Naive thymus-derived CD4-positive, alpha-beta T cell (primary cell): ENCODE data around the gene KDM7A. TPM values are rescaled to one million over a fixed set of nuclear protein-coding genes. Genes with fewer than 3 reads are reported as not detected.

Experiments used
- ATAC-seq: fragments of 150-1000 bp; cut with Tn5 transposase; 2 replicates; pipeline ENCODE4 v1.10.0; 2021; ENCODE audit warnings: mild to moderate bottlenecking, moderate library complexity
- CTCF ChIA-PET: fragments of 350-600 bp; sonication (Branson Sonifier 250); formaldehyde crosslinking; loops from one replicate; lab custom pipeline; 2021; ENCODE audit warnings: antibody characterized with exemption; lab: Charles Lee
- POLR2A ChIA-PET: fragments of 350-600 bp; sonication (Branson Sonifier 250); formaldehyde crosslinking; loops from one replicate; lab custom pipeline; 2021; ENCODE audit warnings: antibody characterized with exemption, inconsistent platforms; lab: Charles Lee
- DNase-seq, 9 donors: peaks; one replicate each; pipeline versions ENCODE4 v3.0.0 to v3.0.0-alpha.2; 2020 to 2022; ENCODE audit warnings: mixed read lengths in 1 of 9
- H3K27ac ChIP-seq: one replicate; pipeline ENCODE4 v1.7.0; 2013; ENCODE audit warnings: mild to moderate bottlenecking, low read depth, low read length, moderate library complexity
- H3K27me3 ChIP-seq, 2 donors: one replicate each; pipeline ENCODE4 v1.7.0; 2013; ENCODE audit warnings: low read length in 2 of 2, mild to moderate bottlenecking in 2 of 2, moderate library complexity in 2 of 2; ENCODE audit not compliant: control insufficient read depth in 2 of 2, insufficient read depth in 2 of 2
- H3K36me3 ChIP-seq, 3 experiments: 1 replicate in 2 of 3; 2 replicates in 1 of 3; pipeline ENCODE4 v1.7.0; 2013; ENCODE audit warnings: low read length in 3 of 3, mild to moderate bottlenecking in 3 of 3, moderate library complexity in 1 of 3; ENCODE audit not compliant: insufficient read depth in 3 of 3, control insufficient read depth in 2 of 3
- H3K4me1 ChIP-seq, 2 donors: one replicate each; pipeline ENCODE4 v1.7.0; 2013; ENCODE audit warnings: low read length in 2 of 2, mild to moderate bottlenecking in 2 of 2, moderate library complexity in 1 of 2; ENCODE audit not compliant: control insufficient read depth in 2 of 2, insufficient read depth in 2 of 2
- H3K4me3 ChIP-seq: 2 replicates; pipeline ENCODE4 v1.7.0; 2013; ENCODE audit warnings: mild to moderate bottlenecking, low read length
- H3K9me3 ChIP-seq, 3 experiments: 1 replicate in 2 of 3; 2 replicates in 1 of 3; pipeline ENCODE4 v1.7.0; 2013; ENCODE audit warnings: low read length in 3 of 3; ENCODE audit not compliant: control insufficient read depth in 2 of 3
- H3K27ac Mint-ChIP-seq, 9 donors: one replicate each; pipeline ENCODE4 v1.8.0; 2020 to 2022; ENCODE audit warnings: mixed read lengths in 9 of 9, mild to moderate bottlenecking in 8 of 9, moderate library complexity in 5 of 9, inconsistent platforms in 2 of 9
- H3K27me3 Mint-ChIP-seq, 5 donors: one replicate each; pipeline ENCODE4 v1.8.0; 2021 to 2022; ENCODE audit warnings: mixed read lengths in 5 of 5, mild to moderate bottlenecking in 1 of 5
- H3K36me3 Mint-ChIP-seq, 5 donors: one replicate each; pipeline ENCODE4 v1.8.0; 2020 to 2022; ENCODE audit warnings: mixed read lengths in 5 of 5, mild to moderate bottlenecking in 3 of 5, inconsistent platforms in 1 of 5
- H3K4me1 Mint-ChIP-seq, 7 donors: one replicate each; pipeline ENCODE4 v1.8.0; 2020 to 2022; ENCODE audit warnings: mixed read lengths in 7 of 7, mild to moderate bottlenecking in 3 of 7, inconsistent platforms in 1 of 7
- H3K4me3 Mint-ChIP-seq, 10 donors: one replicate each; pipeline ENCODE4 v1.8.0; 2020 to 2022; ENCODE audit warnings: mild to moderate bottlenecking in 10 of 10, mixed read lengths in 10 of 10, moderate library complexity in 6 of 10, inconsistent platforms in 2 of 10
- H3K9me3 Mint-ChIP-seq, 11 donors: one replicate each; pipeline ENCODE4 v1.8.0; 2020 to 2022; ENCODE audit warnings: mixed read lengths in 11 of 11, mild to moderate bottlenecking in 4 of 11, inconsistent platforms in 1 of 11, moderate library complexity in 1 of 11
- intact Hi-C, 2 donors: fragments of 100-400 bp; cut with micrococcal nuclease; formaldehyde crosslinking; loops; one replicate each; pipeline ENCODE4 v1.15.1; 2023
- polyA plus RNA-seq, 2 donors: library from polyadenylated mRNA; unstranded; fragments of 300-500 nt; fragmentation: Illumina TruSeq; gene quantifications; one replicate each; pipeline ENCODE4 v1.2.3, GENCODE V29; 2021
- total RNA-seq, 6 experiments: library from RNA in 5 of 6; stranded (reverse) in 5 of 6; gene quantifications; 1 replicate in 5 of 6; 2 replicates in 1 of 6; pipeline ENCODE4 v1.2.3 and lab custom pipeline; 2021 to 2026

Gene KDM7A
- total and polyA plus RNA-seq, 7 experiments from 2014 or later, result 5.4 to 62.5 (median 40.5) TPM

DNA sequence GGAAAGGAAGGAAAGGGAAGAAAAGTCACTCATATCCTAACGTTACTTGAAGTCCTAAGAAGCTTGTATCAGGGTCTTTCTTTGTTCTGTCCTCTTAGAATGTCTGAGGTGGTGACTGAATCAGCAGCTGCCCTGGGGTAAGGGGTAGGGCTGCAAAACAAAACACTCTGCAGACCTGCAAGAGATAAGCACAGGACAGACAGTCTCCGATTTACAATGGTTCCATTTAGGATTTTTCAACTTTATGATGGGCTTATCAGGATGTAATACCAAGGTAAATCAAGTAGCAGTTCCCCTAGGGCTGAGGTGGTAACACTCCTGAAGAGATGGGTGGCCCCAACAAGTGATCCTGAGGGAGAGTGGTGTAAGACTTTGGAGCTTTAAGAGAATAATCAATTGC lies 16.5 kb downstream of the KDM7A start:
- Histone ChIP-seq H3K9me3 (no peaks in the 10 kb centered on the region), H3K27me3 (no peaks in the 10 kb centered on the region), H3K4me3 (no peak overlapping the region), H3K27ac (no peak overlapping the region), H3K36me3 (no peaks in the 10 kb centered on the region), H3K4me1 (peaks cover 4 to 38% of the 10 kb centered on the region in 2 donors)
- intact Hi-C loops, result no loop called here
- ChIA-PET CTCF (no interaction called here), POLR2A (interaction anchor here (0.7 kb wide), 1 partner anchor 17 kb away, joined by 4 read pairs; no protein-coding TSS in a partner anchor)
- H3K27me3 Mint-ChIP-seq, result no peaks in the 10 kb centered on the region
- peak overlapping the region in 6 of 10 donors; percentile 5 to 47 (median 34) for H3K4me3 Mint-ChIP-seq
- H3K36me3 Mint-ChIP-seq, result peaks cover 0 to 21% (median 15%) of the 10 kb centered on the region in 5 donors
- H3K27ac Mint-ChIP-seq, result peak overlapping the region in 4 of 9 donors; percentile 10 to 45 (median 24)
- ATAC-seq (no peak), DNase-seq (no peak)
- H3K9me3 Mint-ChIP-seq, result no peaks in the 10 kb centered on the region
- H3K4me1 Mint-ChIP-seq, result peaks cover 46 to 89% (median 76%) of the 10 kb centered on the region in 7 donors

DNA sequence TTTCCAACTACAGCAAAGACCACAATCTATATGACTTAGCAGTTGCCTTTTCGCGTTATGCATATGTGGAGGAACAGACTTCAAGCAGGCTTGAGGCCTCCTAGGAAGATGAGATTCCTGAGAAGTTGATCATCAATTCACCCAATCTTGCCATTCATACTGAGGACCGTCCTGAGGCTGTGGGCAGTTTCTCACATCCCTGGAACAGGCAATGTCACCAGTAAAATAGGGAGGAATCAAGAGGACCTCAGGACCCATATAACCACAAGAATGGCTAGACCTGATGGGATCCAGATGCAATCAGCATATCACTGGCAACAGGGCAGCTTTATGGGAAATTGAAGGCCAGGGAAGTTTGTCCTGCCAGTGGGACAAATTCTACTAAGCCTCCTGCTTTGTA lies 17.3 kb downstream of the KDM7A start:
- ChIA-PET CTCF (no interaction called here), POLR2A (no interaction called here)
- Histone ChIP-seq H3K27me3 (no peaks in the 10 kb centered on the region), H3K36me3 (no peaks in the 10 kb centered on the region), H3K9me3 (no peaks in the 10 kb centered on the region), H3K4me1 (peaks cover under 1 to 31% of the 10 kb centered on the region in 2 donors), H3K27ac (no peak overlapping the region), H3K4me3 (no peak overlapping the region)
- Mint-ChIP-seq H3K36me3 (peaks cover 0 to 21% (median 15%) of the 10 kb centered on the region in 5 donors), H3K4me3 (no peak overlapping the region), H3K27ac (no peak overlapping the region), H3K27me3 (no peaks in the 10 kb centered on the region), H3K9me3 (no peaks in the 10 kb centered on the region), H3K4me1 (peaks cover 44 to 89% (median 75%) of the 10 kb centered on the region in 7 donors)
- ATAC-seq, result no peak
- intact Hi-C loops, result no loop called here
- no peak for DNase-seq

GRCh38 chr7:140156460-140157080 lies 20.2 kb downstream of the KDM7A start:
- H3K9me3 ChIP-seq, result no peaks in the 10 kb centered on the region
- peaks cover 0 to 2% (median 0%) of the 10 kb centered on the region in 11 donors for H3K9me3 Mint-ChIP-seq
- H3K4me3 ChIP-seq, result no peak overlapping the region
- H3K4me1 ChIP-seq, result peaks cover 0 to 31% of the 10 kb centered on the region in 2 donors
- H3K36me3 Mint-ChIP-seq, result peaks cover 0 to 26% (median 18%) of the 10 kb centered on the region in 5 donors
- intact Hi-C loops, result no loop called here
- H3K27me3 Mint-ChIP-seq, result no peaks in the 10 kb centered on the region
- H3K4me1 Mint-ChIP-seq, result peaks cover 43 to 80% (median 66%) of the 10 kb centered on the region in 7 donors
- no peaks in the 10 kb centered on the region for H3K27me3 ChIP-seq
- no peak overlapping the region for H3K27ac ChIP-seq
- H3K4me3 Mint-ChIP-seq, result peak overlapping the region in 7 of 10 donors; percentile 0 to 61 (median 29)
- CTCF ChIA-PET, result no interaction called here
- ATAC-seq (peak; percentile 61), DNase-seq (peak in 1 of 9 donors; percentile 15)
- POLR2A ChIA-PET, result no interaction called here
- peak overlapping the region in 4 of 9 donors; percentile 8 to 47 (median 37) for H3K27ac Mint-ChIP-seq
- no peaks in the 10 kb centered on the region for H3K36me3 ChIP-seq

- Mint-ChIP-seq H3K27me3 (no peaks in the 10 kb centered on the region), H3K27ac (peak overlapping the region in 1 of 9 donors; percentile 43), H3K36me3 (peaks cover 0 to 25% (median 18%) of the 10 kb centered on the region in 5 donors), H3K9me3 (peaks cover 0 to 2% (median 0%) of the 10 kb centered on the region in 11 donors), H3K4me1 (peaks cover 38 to 81% (median 68%) of the 10 kb centered on the region in 7 donors), H3K4me3 (no peak overlapping the region)
- peaks cover 0 to 27% of the 10 kb centered on the region in 2 donors for H3K4me1 ChIP-seq
- H3K36me3 ChIP-seq, result no peaks in the 10 kb centered on the region
- no peak for DNase-seq
- H3K9me3 ChIP-seq, result no peaks in the 10 kb centered on the region
- intact Hi-C loops, result no loop called here
- CTCF ChIA-PET, result no interaction called here
- H3K4me3 ChIP-seq, result no peak overlapping the region
- POLR2A ChIA-PET, result no interaction called here
- no peak overlapping the region for H3K27ac ChIP-seq
- no peak for ATAC-seq
- no peaks in the 10 kb centered on the region for H3K27me3 ChIP-seq
These were observed 21.4 kb downstream of the KDM7A start for GRCh38 chr7:140155428-140155827.

- Histone ChIP-seq H3K27me3 (no peaks in the 10 kb centered on the region), H3K4me1 (peaks cover 3 to 24% of the 10 kb centered on the region in 2 donors), H3K36me3 (no peaks in the 10 kb centered on the region), H3K4me3 (no peak overlapping the region), H3K27ac (no peak overlapping the region), H3K9me3 (no peaks in the 10 kb centered on the region)
- intact Hi-C loops, result no loop called here
- Mint-ChIP-seq H3K4me1 (peaks cover 40 to 86% (median 79%) of the 10 kb centered on the region in 7 donors), H3K27ac (no peak overlapping the region), H3K27me3 (no peaks in the 10 kb centered on the region), H3K4me3 (no peak overlapping the region), H3K9me3 (peaks cover 0 to 2% (median 0%) of the 10 kb centered on the region in 11 donors), H3K36me3 (peaks cover 0 to 27% (median 15%) of the 10 kb centered on the region in 5 donors)
- CTCF ChIA-PET, result no interaction called here
- ATAC-seq (no peak), DNase-seq (no peak)
- POLR2A ChIA-PET, result interaction anchor here (0.7 kb wide), 2 partner anchors 16 to 148 kb away, joined by 3 to 4 read pairs; no protein-coding TSS in a partner anchor
These were observed 23.1 kb downstream of the KDM7A start for GRCh38 chr7:140153666-140154161.

DNA sequence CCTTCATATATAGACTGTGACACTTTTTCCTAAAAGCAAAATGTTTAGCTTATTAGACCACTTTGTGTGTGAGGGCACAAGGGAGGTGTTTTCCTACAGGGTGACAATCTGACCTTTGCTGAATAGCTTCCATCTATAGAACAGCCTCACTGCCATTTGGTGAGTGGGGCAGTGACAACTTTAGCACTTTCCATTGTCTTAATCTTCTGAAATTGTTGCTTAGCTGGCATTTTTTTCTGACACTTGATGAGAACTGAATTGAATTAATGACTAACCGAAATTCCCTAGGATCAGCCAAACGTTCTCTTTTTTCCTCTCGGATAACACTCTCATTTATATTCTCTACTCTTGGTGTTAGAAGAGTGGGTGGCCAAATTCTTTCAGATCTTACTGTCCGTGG lies 30.2 kb downstream of the KDM7A start:
- intact Hi-C loops, result no loop called here
- H3K4me1 Mint-ChIP-seq, result peaks cover 31 to 93% (median 76%) of the 10 kb centered on the region in 7 donors
- ChIA-PET POLR2A (interaction anchor here (1.3 kb wide), 1 partner anchor 8 kb away, joined by 4 read pairs; no protein-coding TSS in a partner anchor), CTCF (no interaction called here)
- no peaks in the 10 kb centered on the region for H3K27me3 Mint-ChIP-seq
- Histone ChIP-seq H3K4me3 (no peak overlapping the region), H3K4me1 (peaks cover 0 to 3% of the 10 kb centered on the region in 2 donors), H3K27me3 (no peaks in the 10 kb centered on the region), H3K27ac (no peak overlapping the region), H3K9me3 (no peaks in the 10 kb centered on the region), H3K36me3 (peaks cover 0 to 5% (median 0%) of the 10 kb centered on the region in 3 experiments)
- ATAC-seq, result no peak
- peaks cover 10 to 45% (median 34%) of the 10 kb centered on the region in 5 donors for H3K36me3 Mint-ChIP-seq
- H3K4me3 Mint-ChIP-seq, result peak overlapping the region in 4 of 10 donors; percentile 17 to 36 (median 31)
- H3K9me3 Mint-ChIP-seq, result peaks cover 0 to 15% (median 0%) of the 10 kb centered on the region in 11 donors
- peak overlapping the region in 6 of 9 donors; percentile 14 to 63 (median 42) for H3K27ac Mint-ChIP-seq
- no peak for DNase-seq
